ENCODE data around the gene PRORP. TPM values are rescaled to one million over a fixed set of nuclear protein-coding genes. Genes with fewer than 3 reads are reported as not detected.

PRORP gene
- total and polyA plus RNA-seq, 9 of the 15 experiments (the other 6 are each of a cell fraction or from before 2014, with no cell fraction given) = 21.9 to 48.7 (median 36.5) TPM

DNA sequence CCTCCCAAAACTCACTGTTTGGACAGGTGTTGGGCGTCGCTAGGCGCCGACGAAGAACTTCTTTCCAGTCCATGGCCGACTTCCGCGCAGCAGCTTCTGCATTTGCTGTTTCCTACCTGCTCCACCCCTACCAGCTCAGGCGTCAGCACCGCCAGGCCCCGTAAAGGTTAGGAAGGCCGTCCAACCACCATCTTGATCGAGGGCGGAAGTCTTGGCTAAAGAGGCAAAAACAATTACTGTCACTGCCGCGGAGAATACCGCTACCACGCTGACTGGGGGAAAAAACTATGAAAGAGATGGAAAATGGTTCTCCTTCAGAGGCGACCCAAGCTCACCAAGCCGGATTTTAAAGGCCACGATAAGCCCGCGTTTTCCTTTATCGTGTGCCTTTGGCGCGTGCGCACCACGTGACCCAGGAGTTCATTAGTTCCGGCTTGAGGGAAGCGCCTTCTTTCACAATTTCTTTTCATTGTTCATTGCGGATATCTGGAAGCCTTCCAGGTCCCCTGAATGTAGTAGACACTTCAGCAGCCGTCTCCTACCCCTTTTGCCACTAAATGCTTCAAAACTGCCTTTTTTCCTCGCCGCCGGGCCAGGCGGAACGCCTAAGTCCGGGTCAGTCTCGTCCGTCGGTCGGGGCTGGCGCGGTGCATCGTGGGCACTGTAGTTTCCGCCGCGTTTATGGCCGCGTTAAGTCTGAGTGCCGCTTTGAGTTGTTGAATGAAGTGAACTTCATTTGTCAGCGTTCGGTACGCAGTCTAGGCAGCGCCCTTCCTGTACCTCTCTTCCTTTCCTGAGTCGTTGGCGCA, at the start of gene PRORP, which contains the start of gene PPP2R3C (continued):
- TF ChIP-seq ZNF830 (CRISPR knock-in tag; IDR thresholded peaks at IDR 0.05) (no peak), ZNF3 (CRISPR knock-in tag; IDR thresholded peaks at IDR 0.05) (no peak), ZNF175 (CRISPR knock-in tag; IDR thresholded peaks at IDR 0.05; ENCODE audit: low read depth) (peak; percentile 49; the same call in 1 of the 2 replicates), GTF2E2 (tag; IDR thresholded peaks at IDR 0.05) (peak; percentile 83; the same call in 1 of the 2 replicates), YBX1 (IDR thresholded peaks at IDR 0.05) (no peak), PYGO2 (tag; IDR thresholded peaks at IDR 0.05) (0 out of 2 replicates have a peak, but pooled peaks have one; percentile 47), RBBP5 (IDR thresholded peaks at IDR 0.05; ENCODE audit: borderline replicate concordance, insufficient read depth, low read length, poor library complexity, severe bottlenecking) (peak; percentile 71), SIN3A (IDR thresholded peaks at IDR 0.05; ENCODE audit: borderline replicate concordance in 2 of 2, control insufficient read depth in 1 of 2, low read depth in 2 of 2, low read length in 2 of 2) (no peak), SETDB1 (IDR thresholded peaks at IDR 0.05; ENCODE audit: low read length) (no peak), GATAD2B (IDR thresholded peaks at IDR 0.05; ENCODE audit: borderline replicate concordance) (no peak), MCM3 (IDR thresholded peaks at IDR 0.05) (no peak), SAFB (IDR thresholded peaks at IDR 0.05; ENCODE audit: borderline replicate concordance, low read depth, low read length) (no peak), ZNF584 (CRISPR knock-in tag; IDR thresholded peaks at IDR 0.05; ENCODE audit: low read depth) (no peak), KDM4B (IDR thresholded peaks at IDR 0.05; ENCODE audit: borderline replicate concordance in 2 of 2, low read depth in 1 of 2) (peak in 1 of 2 experiments; percentile 69; a peak in 1 of 4 replicates), PPARD (CRISPR knock-in tag; IDR thresholded peaks at IDR 0.05) (no peak), TCFL5 (CRISPR knock-in tag; conservative IDR thresholded peaks at IDR 0.05) (no peak), ZNF143 (CRISPR knock-in tag; IDR thresholded peaks at IDR 0.05) (peak; percentile 92), ZNF354B (CRISPR knock-in tag; IDR thresholded peaks at IDR 0.05) (no peak), PHB (CRISPR knock-in tag; IDR thresholded peaks at IDR 0.05) (no peak), RBM39 (optimal IDR thresholded peaks at IDR 0.05; ENCODE audit: low read depth, low read length) (no peak)
- TF ChIP-seq, protein P1, sequence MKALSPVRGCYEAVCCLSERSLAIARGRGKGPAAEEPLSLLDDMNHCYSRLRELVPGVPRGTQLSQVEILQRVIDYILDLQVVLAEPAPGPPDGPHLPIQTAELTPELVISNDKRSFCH (CRISPR knock-in tag; IDR thresholded peaks at IDR 0.05) = no peak
- TF ChIP-seq, protein P1 (tag; IDR thresholded peaks at IDR 0.05) = peak; percentile 88
- TF ChIP-seq, protein P2, sequence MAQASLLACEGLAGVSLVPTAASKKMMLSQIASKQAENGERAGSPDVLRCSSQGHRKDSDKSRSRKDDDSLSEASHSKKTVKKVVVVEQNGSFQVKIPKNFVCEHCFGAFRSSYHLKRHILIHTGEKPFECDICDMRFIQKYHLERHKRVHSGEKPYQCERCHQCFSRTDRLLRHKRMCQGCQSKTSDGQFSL (CRISPR knock-in tag; IDR thresholded peaks at IDR 0.05) = no peak
- TF ChIP-seq, protein P2 (tag; IDR thresholded peaks at IDR 0.05) = no peak
- TF ChIP-seq, protein P3, sequence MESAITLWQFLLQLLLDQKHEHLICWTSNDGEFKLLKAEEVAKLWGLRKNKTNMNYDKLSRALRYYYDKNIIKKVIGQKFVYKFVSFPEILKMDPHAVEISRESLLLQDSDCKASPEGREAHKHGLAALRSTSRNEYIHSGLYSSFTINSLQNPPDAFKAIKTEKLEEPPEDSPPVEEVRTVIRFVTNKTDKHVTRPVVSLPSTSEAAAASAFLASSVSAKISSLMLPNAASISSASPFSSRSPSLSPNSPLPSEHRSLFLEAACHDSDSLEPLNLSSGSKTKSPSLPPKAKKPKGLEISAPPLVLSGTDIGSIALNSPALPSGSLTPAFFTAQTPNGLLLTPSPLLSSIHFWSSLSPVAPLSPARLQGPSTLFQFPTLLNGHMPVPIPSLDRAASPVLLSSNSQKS (CRISPR knock-in tag; IDR thresholded peaks at IDR 0.05) = no peak
- TF ChIP-seq, protein P4, sequence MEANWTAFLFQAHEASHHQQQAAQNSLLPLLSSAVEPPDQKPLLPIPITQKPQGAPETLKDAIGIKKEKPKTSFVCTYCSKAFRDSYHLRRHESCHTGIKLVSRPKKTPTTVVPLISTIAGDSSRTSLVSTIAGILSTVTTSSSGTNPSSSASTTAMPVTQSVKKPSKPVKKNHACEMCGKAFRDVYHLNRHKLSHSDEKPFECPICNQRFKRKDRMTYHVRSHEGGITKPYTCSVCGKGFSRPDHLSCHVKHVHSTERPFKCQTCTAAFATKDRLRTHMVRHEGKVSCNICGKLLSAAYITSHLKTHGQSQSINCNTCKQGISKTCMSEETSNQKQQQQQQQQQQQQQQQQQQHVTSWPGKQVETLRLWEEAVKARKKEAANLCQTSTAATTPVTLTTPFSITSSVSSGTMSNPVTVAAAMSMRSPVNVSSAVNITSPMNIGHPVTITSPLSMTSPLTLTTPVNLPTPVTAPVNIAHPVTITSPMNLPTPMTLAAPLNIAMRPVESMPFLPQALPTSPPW (CRISPR knock-in tag; IDR thresholded peaks at IDR 0.05) = peak; percentile 60
